Effector memory CD4-positive, alpha-beta T cell (primary cell): Measurements from ENCODE around the gene FAM187B.

Experiments used
- DNase-seq, 3 donors: peaks; one replicate each; pipeline ENCODE4 v3.0.0-alpha.2; 2020
- H3K27ac ChIP-seq: 2 replicates; pipeline ENCODE4 v1.7.0; 2013; ENCODE audit warnings: mild to moderate bottlenecking, low read length, moderate library complexity; ENCODE audit not compliant: insufficient read depth, poor library complexity, severe bottlenecking
- H3K27me3 ChIP-seq: replicated peaks from 2 replicates; pipeline ENCODE4 v1.7.0; 2013; ENCODE audit warnings: mild to moderate bottlenecking, low read length; ENCODE audit not compliant: insufficient read depth, control insufficient read depth, poor library complexity, severe bottlenecking
- H3K36me3 ChIP-seq: 2 replicates; pipeline ENCODE4 v1.7.0; 2013; ENCODE audit warnings: mild to moderate bottlenecking, low read length, moderate library complexity; ENCODE audit not compliant: control insufficient read depth, insufficient read depth
- H3K4me1 ChIP-seq: 2 replicates; pipeline ENCODE4 v1.7.0; 2013; ENCODE audit warnings: low read length, mild to moderate bottlenecking; ENCODE audit not compliant: control insufficient read depth, insufficient read depth, poor library complexity, severe bottlenecking
- H3K4me3 ChIP-seq: 2 replicates; pipeline ENCODE4 v1.7.0; 2013; ENCODE audit warnings: low read length, low read depth, mild to moderate bottlenecking; ENCODE audit not compliant: insufficient read depth, poor library complexity, severe bottlenecking
- H3K9me3 ChIP-seq: 2 replicates; pipeline ENCODE4 v1.7.0; 2013; ENCODE audit warnings: mild to moderate bottlenecking, low read length, moderate library complexity; ENCODE audit not compliant: control insufficient read depth

The FAM187B gene

GRCh38 chr19:35176181-35176570, 52.4 kb downstream of the FAM187B start:
- no peak for DNase-seq
- Histone ChIP-seq H3K9me3 (no peaks in the 10 kb centered on the region), H3K4me3 (no peak overlapping the region), H3K27me3 (no peaks in the 10 kb centered on the region), H3K36me3 (peaks cover 5% of the 10 kb centered on the region), H3K27ac (no peak overlapping the region), H3K4me1 (peaks cover 10% of the 10 kb centered on the region)
